Testis (tissue), 2 donors: ENCODE data around the gene CHD5.

Experiments
- CTCF ChIP-seq, 3 experiments: fragments of 450-650 bp in 2 of 3; fragments of 200-600 bp in 1 of 3; sonication (generic) in 1 of 3; IDR thresholded peaks; one replicate each; pipeline ENCODE4 v1.5.1; 2016 to 2019; ENCODE audit warnings: antibody characterized with exemption in 3 of 3, mild to moderate bottlenecking in 2 of 3, moderate library complexity in 1 of 3
- POLR2A ChIP-seq: fragments of 450-650 bp; IDR thresholded peaks from one replicate; pipeline ENCODE4 v1.6.1; 2017; ENCODE audit warnings: antibody characterized with exemption, mild to moderate bottlenecking, moderate library complexity

DNA sequence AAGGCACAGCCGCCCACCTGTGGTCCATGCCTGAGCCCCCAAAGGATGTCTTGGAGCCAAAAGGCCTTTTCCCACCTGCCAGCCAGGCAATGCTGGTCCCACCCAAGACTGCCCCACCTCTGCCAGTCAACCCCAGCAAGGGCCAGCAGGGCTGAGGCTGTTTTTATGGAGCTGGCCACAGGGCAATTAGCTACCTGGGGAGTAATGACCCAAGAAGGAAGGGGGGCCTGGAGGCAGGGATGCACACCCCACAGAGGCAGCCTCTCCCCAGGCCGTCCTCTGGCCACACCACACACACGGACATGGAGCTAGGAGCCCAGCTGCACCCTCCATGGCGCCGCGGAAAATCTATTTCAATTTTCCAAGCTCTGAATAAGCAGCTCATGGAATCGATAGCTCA lies 27.2 kb downstream of the CHD5 start:
- TF ChIP-seq CTCF (IDR thresholded peaks at IDR 0.05) (no peak), POLR2A (no peak)
